ENCODE data around the gene MTHFD1L. TPM values are rescaled to one million over a fixed set of nuclear protein-coding genes. Genes with fewer than 3 reads are reported as not detected.
A peak's percentile ranks its signal among the peaks of the same experiment; 100 is the strongest.

Gene MTHFD1L
- total and polyA plus RNA-seq, 4 donors: 7.6 to 34.9 (median 11.0) TPM

GRCh38 chr6:150949526-150949925, 84.0 kb downstream of the MTHFD1L start:
- Histone ChIP-seq H3K36me3 (ENCODE audit: control insufficient read depth in 4 of 4, insufficient read depth in 4 of 4, low read length in 4 of 4) (peaks cover 5 to 18% (median 7%) of the 10 kb centered on the region in 4 donors), H3K4me1 (ENCODE audit: control insufficient read depth in 5 of 5, insufficient read depth in 5 of 5, low read length in 5 of 5) (peaks cover 0 to 13% (median 0%) of the 10 kb centered on the region in 5 donors), H3K27me3 (ENCODE audit: control insufficient read depth in 3 of 3, insufficient read depth in 3 of 3, low read length in 2 of 3) (no peaks in the 10 kb centered on the region), H3K4me3 (no peak overlapping the region), H3K27ac (ENCODE audit: low read depth in 1 of 2, low read length in 1 of 2) (no peak overlapping the region), H3K9me3 (ENCODE audit: control insufficient read depth in 4 of 4, insufficient read depth in 3 of 4, low read length in 3 of 4) (no peaks in the 10 kb centered on the region), H3K9ac (ENCODE audit: insufficient read depth in 1 of 2, low read length in 2 of 2) (no peak overlapping the region)
- ATAC-seq (ENCODE audit: insufficient read depth, low FRiP score) (no peak), DNase-seq (no peak)
- TF ChIP-seq CTCF (IDR thresholded peaks at IDR 0.05; ENCODE audit: control extremely low read depth, extremely low read depth): no peak
- 93% methylated on average over 11 of the region's 11 CpGs for WGBS, 2 donors

GRCh38 chr6:150953851-150954250, 88.3 kb downstream of the MTHFD1L start:
- peak; percentile 48 to 80 (median 78) for DNase-seq
- no peak for TF ChIP-seq CTCF (IDR thresholded peaks at IDR 0.05; ENCODE audit: control extremely low read depth, extremely low read depth)
- Histone ChIP-seq H3K9ac (ENCODE audit: insufficient read depth in 1 of 2, low read length in 2 of 2) (no peak overlapping the region), H3K9me3 (ENCODE audit: control insufficient read depth in 4 of 4, insufficient read depth in 3 of 4, low read length in 3 of 4) (no peaks in the 10 kb centered on the region), H3K27ac (ENCODE audit: low read depth in 1 of 2, low read length in 1 of 2) (no peak overlapping the region), H3K36me3 (ENCODE audit: control insufficient read depth in 4 of 4, insufficient read depth in 4 of 4, low read length in 4 of 4) (peaks cover 2 to 16% (median 7%) of the 10 kb centered on the region in 4 donors), H3K4me1 (ENCODE audit: control insufficient read depth in 5 of 5, insufficient read depth in 5 of 5, low read length in 5 of 5) (peaks cover 0 to 13% (median 0%) of the 10 kb centered on the region in 5 donors), H3K4me3 (no peak overlapping the region), H3K27me3 (ENCODE audit: control insufficient read depth in 3 of 3, insufficient read depth in 3 of 3, low read length in 2 of 3) (no peaks in the 10 kb centered on the region)
- 79 to 91% methylated on average over 5 of the region's 5 CpGs for WGBS, 2 donors
- no peak for ATAC-seq (ENCODE audit: insufficient read depth, low FRiP score)

GRCh38 chr6:150959166-150959565, 93.7 kb downstream of the MTHFD1L start:
- Histone ChIP-seq H3K4me3 (no peak overlapping the region), H3K36me3 (ENCODE audit: control insufficient read depth in 4 of 4, insufficient read depth in 4 of 4, low read length in 4 of 4) (peaks cover 0 to 5% (median 0%) of the 10 kb centered on the region in 4 donors), H3K4me1 (ENCODE audit: control insufficient read depth in 5 of 5, insufficient read depth in 5 of 5, low read length in 5 of 5) (peaks cover 0 to 1% (median 0%) of the 10 kb centered on the region in 5 donors), H3K27me3 (ENCODE audit: control insufficient read depth in 3 of 3, insufficient read depth in 3 of 3, low read length in 2 of 3) (no peaks in the 10 kb centered on the region), H3K9ac (ENCODE audit: insufficient read depth in 1 of 2, low read length in 2 of 2) (no peak overlapping the region), H3K9me3 (ENCODE audit: control insufficient read depth in 4 of 4, insufficient read depth in 3 of 4, low read length in 3 of 4) (no peaks in the 10 kb centered on the region), H3K27ac (ENCODE audit: low read depth in 1 of 2, low read length in 1 of 2) (no peak overlapping the region)
- DNase-seq (no peak), ATAC-seq (ENCODE audit: insufficient read depth, low FRiP score) (no peak)
- no peak for TF ChIP-seq CTCF (IDR thresholded peaks at IDR 0.05; ENCODE audit: control extremely low read depth, extremely low read depth)
- 66 to 71% methylated on average over 4 of the region's 4 CpGs for WGBS, 2 donors

GRCh38 chr6:150962436-150962835, 96.9 kb downstream of the MTHFD1L start:
- Histone ChIP-seq H3K4me1 (ENCODE audit: control insufficient read depth in 5 of 5, insufficient read depth in 5 of 5, low read length in 5 of 5) (peaks cover 0 to 1% (median 0%) of the 10 kb centered on the region in 5 donors), H3K4me3 (no peak overlapping the region), H3K9me3 (ENCODE audit: control insufficient read depth in 4 of 4, insufficient read depth in 3 of 4, low read length in 3 of 4) (no peaks in the 10 kb centered on the region), H3K36me3 (ENCODE audit: control insufficient read depth in 4 of 4, insufficient read depth in 4 of 4, low read length in 4 of 4) (peaks cover 0 to 6% (median 0%) of the 10 kb centered on the region in 4 donors), H3K9ac (ENCODE audit: insufficient read depth in 1 of 2, low read length in 2 of 2) (no peak overlapping the region), H3K27ac (ENCODE audit: low read depth in 1 of 2, low read length in 1 of 2) (no peak overlapping the region), H3K27me3 (ENCODE audit: control insufficient read depth in 3 of 3, insufficient read depth in 3 of 3, low read length in 2 of 3) (no peaks in the 10 kb centered on the region)
- DNase-seq: no peak
- WGBS, 2 donors: 97 to 98% methylated on average over 2 of the region's 2 CpGs
- no peak for TF ChIP-seq CTCF (IDR thresholded peaks at IDR 0.05; ENCODE audit: control extremely low read depth, extremely low read depth)
- no peak for ATAC-seq (ENCODE audit: insufficient read depth, low FRiP score)
